GM21515 (cell line): ENCODE data around the gene KRTAP1-4.
"Not testable (repeated sequence)": the region's sequence is repeated elsewhere in the genome, so short reads cannot be mapped to it uniquely, and the experiment has no call there.

Experiments used
- ATAC-seq: cut with Tn5 transposase; IDR thresholded peaks from one replicate; pipeline ENCODE4 v1.9.1; 2021; ENCODE audit not compliant: unreplicated experiment

Gene KRTAP1-4

GRCh38 chr17:41008811-41009210 lies 21.2 kb downstream of the KRTAP1-4 start, which contains the start of gene KRTAP3-1:
Gene KRTAP3-1 (minus strand): TSS chr17:41009128. CDS start chr17:41009074, 54 bp downstream.
- no peak for ATAC-seq

DNA sequence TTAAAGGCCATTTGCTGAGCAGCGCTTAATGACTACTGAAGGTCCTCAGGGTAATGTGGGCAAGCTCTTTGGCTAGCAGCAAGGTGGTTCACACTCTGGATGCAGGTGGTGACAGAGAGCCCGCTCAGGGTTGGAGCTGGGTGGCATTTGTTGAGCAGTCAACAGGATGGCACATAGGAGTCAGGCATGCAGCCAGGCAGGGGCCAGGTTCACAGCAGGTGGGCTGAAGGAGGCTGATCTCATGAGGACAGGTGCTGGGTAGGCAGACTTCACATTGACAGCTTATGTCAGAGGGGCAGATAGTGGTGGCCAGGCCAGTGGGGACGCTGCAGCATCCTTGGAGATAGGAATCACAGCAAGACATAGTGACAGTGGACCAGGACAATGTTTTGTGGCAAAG lies 25.6 kb downstream of the KRTAP1-4 start:
- ATAC-seq: no peak

DNA sequence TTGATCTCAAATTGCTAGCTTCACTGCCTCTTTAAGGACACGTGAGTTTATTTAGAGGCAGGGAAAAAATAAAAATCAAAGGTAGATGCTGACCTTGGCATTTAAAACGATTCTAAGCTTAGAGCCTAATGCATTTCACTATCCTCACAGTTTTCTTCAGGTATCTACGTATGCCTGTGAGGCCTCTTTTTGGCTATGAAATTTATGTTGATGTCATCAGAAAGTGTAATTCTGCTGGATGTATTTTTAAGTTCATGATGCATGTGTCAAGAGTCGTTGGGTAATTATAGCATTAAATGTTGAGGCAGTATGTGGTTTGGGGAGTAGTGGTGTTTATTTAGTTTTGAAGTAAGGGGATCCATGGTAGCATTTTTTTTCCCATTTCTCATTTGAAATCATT lies 26.1 kb downstream of the KRTAP1-4 start:
- ATAC-seq: no peak

DNA sequence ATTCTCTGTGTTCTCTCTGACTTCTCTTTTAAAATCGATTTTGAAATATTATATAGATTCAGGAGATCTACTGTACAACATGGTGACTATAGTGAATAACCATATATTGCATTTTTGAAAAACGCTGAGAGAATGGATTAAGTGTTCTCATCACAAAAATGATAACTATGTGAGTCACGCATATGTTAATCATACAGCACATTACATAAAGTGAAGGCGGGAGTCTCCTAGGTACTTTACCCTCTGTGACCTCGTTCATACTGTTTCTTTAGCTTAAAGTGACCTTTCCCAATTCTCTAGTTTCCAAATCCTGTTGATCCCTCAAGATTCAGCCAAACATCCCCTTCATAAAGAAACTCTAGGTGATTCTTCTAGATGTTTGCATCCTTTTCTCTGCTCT lies 27.2 kb downstream of the KRTAP1-4 start:
- ATAC-seq: no peak

DNA sequence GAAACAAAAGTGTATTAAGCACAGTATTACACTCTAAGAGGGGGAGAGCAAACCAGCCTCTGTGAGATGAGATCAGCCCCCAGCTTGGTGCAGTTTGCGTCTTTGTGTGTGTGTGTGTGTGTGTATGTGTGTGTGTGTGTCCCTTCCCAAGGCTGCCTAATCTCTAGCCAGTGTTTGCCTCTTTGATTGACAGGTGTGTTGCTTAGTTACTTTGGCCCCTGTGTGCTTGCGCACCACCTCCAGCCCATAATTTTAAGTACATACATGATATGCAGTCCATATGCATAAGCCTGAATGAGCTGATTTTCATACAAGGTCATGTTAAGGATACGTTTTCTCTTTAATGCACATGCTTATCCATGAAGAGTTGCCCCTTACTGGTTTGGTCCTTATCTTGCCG lies 28.2 kb downstream of the KRTAP1-4 start:
- ATAC-seq: no peak

GRCh38 chr17:40999563-40999962 lies 30.4 kb downstream of the KRTAP1-4 start, which contains the start of gene KRTAP3-2:
Gene KRTAP3-2 (minus strand): TSS chr17:40999906. CDS start chr17:40999853, 53 bp downstream.
- ATAC-seq: not testable (repeated sequence)

GRCh38 chr17:40997361-40997760 lies 32.6 kb downstream of the KRTAP1-4 start:
- no peak for ATAC-seq

- no peak for ATAC-seq
Measured at GRCh38 chr17:40996829-40997228, 33.2 kb downstream of the KRTAP1-4 start.

- ATAC-seq: no peak
Measured at GRCh38 chr17:40995116-40995515, 34.9 kb downstream of the KRTAP1-4 start.

- ATAC-seq: no peak
Measured at GRCh38 chr17:40993839-40994238, 36.2 kb downstream of the KRTAP1-4 start, which contains the start of gene KRTAP3-3. Gene KRTAP3-3 (minus strand): TSS chr17:40994164. CDS start chr17:40994097, 67 bp downstream.

DNA sequence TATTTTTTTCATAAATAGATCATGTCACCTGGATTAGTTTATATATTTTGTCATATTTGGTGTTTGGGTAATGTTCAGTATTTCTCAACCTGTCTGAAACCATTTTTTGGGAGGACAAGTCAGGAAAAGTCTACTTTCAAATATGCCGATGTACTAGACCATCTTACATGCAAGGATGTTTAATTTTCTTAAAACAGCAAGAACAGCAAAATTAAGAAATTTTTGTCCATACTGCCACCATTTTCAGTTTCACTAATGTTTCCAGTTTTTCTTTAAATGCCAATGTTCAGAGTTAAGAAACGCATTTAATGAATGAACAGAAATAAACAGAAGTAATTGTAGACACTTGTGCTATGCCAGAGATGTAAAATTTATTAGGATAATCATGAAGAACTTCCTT lies 36.9 kb downstream of the KRTAP1-4 start:
- no peak for ATAC-seq

GRCh38 chr17:40992666-40993065 lies 37.3 kb downstream of the KRTAP1-4 start:
- ATAC-seq: no peak

GRCh38 chr17:40986920-40987319 lies 43.1 kb downstream of the KRTAP1-4 start:
- no peak for ATAC-seq

GRCh38 chr17:40984226-40984625 lies 45.8 kb downstream of the KRTAP1-4 start, which contains the start of gene KRT40:
Gene KRT40 (minus strand): TSS chr17:40984326. CDS start chr17:40984273, 53 bp downstream.
- ATAC-seq: no peak

GRCh38 chr17:40981115-40981514 lies 48.9 kb downstream of the KRTAP1-4 start:
- ATAC-seq: no peak

GRCh38 chr17:40980596-40980995 lies 49.4 kb downstream of the KRTAP1-4 start:
- no peak for ATAC-seq

DNA sequence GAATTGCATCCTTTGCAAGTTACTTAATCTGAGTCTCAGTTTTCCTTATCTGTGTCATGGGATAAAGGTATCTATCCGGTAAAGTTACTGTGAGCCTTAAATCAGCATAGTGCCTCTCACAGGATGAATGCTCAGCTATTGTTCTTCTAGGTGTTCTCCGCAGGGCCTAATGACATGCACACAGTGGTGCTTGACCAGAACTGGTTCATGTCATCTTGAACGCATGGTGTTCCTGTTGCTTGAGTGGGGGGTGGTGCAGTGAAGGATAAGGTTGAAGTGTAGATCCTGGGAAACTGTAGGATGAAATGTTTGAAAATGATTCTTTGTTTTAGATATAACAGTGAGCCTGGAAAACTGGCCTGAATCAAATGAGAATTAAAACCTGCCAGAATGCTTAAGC lies 49.9 kb downstream of the KRTAP1-4 start:
- ATAC-seq: no peak
